GM19452 (cell line): ENCODE data around the gene ZNF8.
"Not testable (repeated sequence)": the region's sequence is repeated elsewhere in the genome, so short reads cannot be mapped to it uniquely, and the experiment has no call there.

ENCODE experiments used
- ATAC-seq: cut with Tn5 transposase; IDR thresholded peaks from one replicate; pipeline ENCODE4 v1.9.1; 2021; ENCODE audit not compliant: unreplicated experiment

ZNF8 gene

GRCh38 chr19:58294743-58295374 is 16.1 kb downstream of the ZNF8 start:
- ATAC-seq = no peak

GRCh38 chr19:58296104-58296503 is 17.3 kb downstream of the ZNF8 start:
- no peak for ATAC-seq

- ATAC-seq = no peak
These were observed 21.9 kb downstream of the ZNF8 start for GRCh38 chr19:58300620-58301019.

GRCh38 chr19:58304255-58304654 is 25.5 kb downstream of the ZNF8 start:
- no peak for ATAC-seq

- ATAC-seq = peak; percentile 10
These were observed 26.0 kb downstream of the ZNF8 start for GRCh38 chr19:58304748-58305064.

GRCh38 chr19:58305065-58305931 is 26.5 kb downstream of the ZNF8 start, which contains the start of gene ERVK3-1:
ERVK3-1 (plus strand) TSS chr19:58305377; CDS start chr19:58312169, 6,792 bp downstream.
- peak; percentile 96 for ATAC-seq

GRCh38 chr19:58305932-58306323 is 27.2 kb downstream of the ZNF8 start:
- no peak for ATAC-seq

GRCh38 chr19:58307736-58308135 is 29.0 kb downstream of the ZNF8 start:
- ATAC-seq = no peak

GRCh38 chr19:58310685-58311084 is 31.9 kb downstream of the ZNF8 start:
- not testable (repeated sequence) for ATAC-seq

- ATAC-seq = no peak
These were observed 32.6 kb downstream of the ZNF8 start for GRCh38 chr19:58311345-58311865.

GRCh38 chr19:58315580-58315979 is 36.8 kb downstream of the ZNF8 start:
- no peak for ATAC-seq

- no peak for ATAC-seq
These were observed 38.8 kb downstream of the ZNF8 start for GRCh38 chr19:58317476-58318072.

- no peak for ATAC-seq
These were observed 39.5 kb downstream of the ZNF8 start for GRCh38 chr19:58318297-58318696.

GRCh38 chr19:58319241-58319640 is 40.5 kb downstream of the ZNF8 start:
- no peak for ATAC-seq

GRCh38 chr19:58325311-58326022 is 46.7 kb downstream of the ZNF8 start:
- no peak for ATAC-seq

- no peak for ATAC-seq
These were observed 47.8 kb downstream of the ZNF8 start for GRCh38 chr19:58326501-58326913.

GRCh38 chr19:58326914-58327726 is 48.4 kb downstream of the ZNF8 start, which contains the start of gene ZSCAN22:
ZSCAN22 (plus strand) TSS chr19:58326994; CDS start chr19:58334803, 7,809 bp downstream.
- ATAC-seq = peak; percentile 91

GRCh38 chr19:58328999-58329398 is 50.2 kb downstream of the ZNF8 start:
- no peak for ATAC-seq

- no peak for ATAC-seq
These were observed 51.7 kb downstream of the ZNF8 start for GRCh38 chr19:58330458-58330857.

- no peak for ATAC-seq
These were observed 53.9 kb downstream of the ZNF8 start for GRCh38 chr19:58332697-58333096.
